ENCODE data around the gene RASL11A.
"Not testable (repeated sequence)": the region's sequence is repeated elsewhere in the genome, so short reads cannot be mapped to it uniquely, and the experiment has no call there.

RASL11A gene

GRCh38 chr13:27300941-27301586 lies 30.4 kb downstream of the RASL11A start:
- no peak for DNase-seq (ENCODE audit: low spot score)

- no peak for DNase-seq (ENCODE audit: low spot score)
Observed at GRCh38 chr13:27302643-27303262, 32.1 kb downstream of the RASL11A start.

- no peak for DNase-seq (ENCODE audit: low spot score)
Observed at GRCh38 chr13:27304099-27304498, 33.5 kb downstream of the RASL11A start.

- DNase-seq (ENCODE audit: low spot score) = no peak
Observed at GRCh38 chr13:27304611-27305010, 34.0 kb downstream of the RASL11A start.

GRCh38 chr13:27306364-27306763 lies 35.7 kb downstream of the RASL11A start:
- DNase-seq (ENCODE audit: low spot score) = no peak

- no peak for DNase-seq (ENCODE audit: low spot score)
Observed at GRCh38 chr13:27308941-27309340, 38.3 kb downstream of the RASL11A start.

- no peak for DNase-seq (ENCODE audit: low spot score)
Observed at GRCh38 chr13:27309401-27309958, 38.9 kb downstream of the RASL11A start.

- no peak for DNase-seq (ENCODE audit: low spot score)
Observed at GRCh38 chr13:27309967-27310598, 39.5 kb downstream of the RASL11A start.

GRCh38 chr13:27310946-27311345 lies 40.3 kb downstream of the RASL11A start:
- no peak for DNase-seq (ENCODE audit: low spot score)

- DNase-seq (ENCODE audit: low spot score) = no peak
Observed at GRCh38 chr13:27311518-27312210, 41.0 kb downstream of the RASL11A start.

GRCh38 chr13:27313770-27314169 lies 43.1 kb downstream of the RASL11A start:
- no peak for DNase-seq (ENCODE audit: low spot score)

GRCh38 chr13:27319404-27319803 lies 48.8 kb downstream of the RASL11A start:
- no peak for DNase-seq (ENCODE audit: low spot score)

- DNase-seq (ENCODE audit: low spot score) = no peak
Observed at GRCh38 chr13:27321468-27322431, 51.1 kb downstream of the RASL11A start.

GRCh38 chr13:27322443-27322842 lies 51.8 kb downstream of the RASL11A start:
- DNase-seq (ENCODE audit: low spot score) = not testable (repeated sequence)
